ENCODE data around the gene APLP2. TPM values are rescaled to one million over a fixed set of nuclear protein-coding genes. Genes with fewer than 3 reads are reported as not detected.
"Not testable (repeated sequence)": the region's sequence is repeated elsewhere in the genome, so short reads cannot be mapped to it uniquely, and the experiment has no call there.

The APLP2 gene
- total RNA-seq, 6 experiments from 2014 or later, result 333 to 490 (median 458) TPM

- H3K9me3 Mint-ChIP-seq, result no peaks in the 10 kb centered on the region
- no peak overlapping the region for H3K4me3 Mint-ChIP-seq
- no peak overlapping the region for H3K27ac Mint-ChIP-seq
These were observed 19.4 kb downstream of the APLP2 start for GRCh38 chr11:130088919-130089673.

GRCh38 chr11:130089674-130090073, 20.0 kb downstream of the APLP2 start:
- TF ChIP-seq, protein P1, sequence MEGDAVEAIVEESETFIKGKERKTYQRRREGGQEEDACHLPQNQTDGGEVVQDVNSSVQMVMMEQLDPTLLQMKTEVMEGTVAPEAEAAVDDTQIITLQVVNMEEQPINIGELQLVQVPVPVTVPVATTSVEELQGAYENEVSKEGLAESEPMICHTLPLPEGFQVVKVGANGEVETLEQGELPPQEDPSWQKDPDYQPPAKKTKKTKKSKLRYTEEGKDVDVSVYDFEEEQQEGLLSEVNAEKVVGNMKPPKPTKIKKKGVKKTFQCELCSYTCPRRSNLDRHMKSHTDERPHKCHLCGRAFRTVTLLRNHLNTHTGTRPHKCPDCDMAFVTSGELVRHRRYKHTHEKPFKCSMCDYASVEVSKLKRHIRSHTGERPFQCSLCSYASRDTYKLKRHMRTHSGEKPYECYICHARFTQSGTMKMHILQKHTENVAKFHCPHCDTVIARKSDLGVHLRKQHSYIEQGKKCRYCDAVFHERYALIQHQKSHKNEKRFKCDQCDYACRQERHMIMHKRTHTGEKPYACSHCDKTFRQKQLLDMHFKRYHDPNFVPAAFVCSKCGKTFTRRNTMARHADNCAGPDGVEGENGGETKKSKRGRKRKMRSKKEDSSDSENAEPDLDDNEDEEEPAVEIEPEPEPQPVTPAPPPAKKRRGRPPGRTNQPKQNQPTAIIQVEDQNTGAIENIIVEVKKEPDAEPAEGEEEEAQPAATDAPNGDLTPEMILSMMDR (IDR thresholded peaks at IDR 0.05), result no peak
- Mint-ChIP-seq H3K9me3 (no peaks in the 10 kb centered on the region), H3K27me3 (ENCODE audit: insufficient read depth) (no peaks in the 10 kb centered on the region), H3K4me3 (no peak overlapping the region), H3K36me3 (ENCODE audit: low read depth) (peaks cover 19% of the 10 kb centered on the region), H3K27ac (no peak overlapping the region), H3K4me1 (ENCODE audit: low read depth) (peaks cover 32% of the 10 kb centered on the region)
- DNase-seq, result no peak

More at GRCh38 chr11:130088919-130089673, 19.4 kb downstream of the APLP2 start:
- no peak for DNase-seq
- Mint-ChIP-seq H3K36me3 (ENCODE audit: low read depth) (peaks cover 22% of the 10 kb centered on the region), H3K4me1 (ENCODE audit: low read depth) (peaks cover 28% of the 10 kb centered on the region), H3K27me3 (ENCODE audit: insufficient read depth) (no peaks in the 10 kb centered on the region)
- TF ChIP-seq, protein P1 (IDR thresholded peaks at IDR 0.05), result no peak

DNA sequence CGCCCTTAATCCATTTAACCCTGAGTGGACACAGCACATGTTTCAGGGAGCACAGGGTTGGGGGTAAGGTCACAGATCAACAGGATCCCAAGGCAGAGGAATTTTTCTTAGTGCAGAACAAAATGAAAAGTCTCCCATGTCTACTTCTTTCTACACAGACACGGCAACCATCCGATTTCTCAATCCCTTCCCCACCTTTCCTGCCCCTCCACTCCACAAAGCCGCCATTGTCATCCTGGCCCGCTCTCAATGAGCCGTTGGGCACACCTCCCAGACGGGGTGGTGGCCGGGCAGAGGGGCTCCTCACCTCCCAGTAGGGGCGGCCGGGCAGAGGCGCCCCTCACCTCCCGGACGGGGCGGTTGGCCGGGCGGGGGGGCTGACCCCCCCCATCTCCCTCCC, 20.8 kb downstream of the APLP2 start:
- Mint-ChIP-seq H3K36me3 (ENCODE audit: low read depth) (peaks cover 22% of the 10 kb centered on the region), H3K4me1 (ENCODE audit: low read depth) (peaks cover 39% of the 10 kb centered on the region)
- H3K27me3 Mint-ChIP-seq (ENCODE audit: insufficient read depth); H3K9me3 Mint-ChIP-seq; H3K4me3 Mint-ChIP-seq; DNase-seq; H3K27ac Mint-ChIP-seq: not testable (repeated sequence)

DNA sequence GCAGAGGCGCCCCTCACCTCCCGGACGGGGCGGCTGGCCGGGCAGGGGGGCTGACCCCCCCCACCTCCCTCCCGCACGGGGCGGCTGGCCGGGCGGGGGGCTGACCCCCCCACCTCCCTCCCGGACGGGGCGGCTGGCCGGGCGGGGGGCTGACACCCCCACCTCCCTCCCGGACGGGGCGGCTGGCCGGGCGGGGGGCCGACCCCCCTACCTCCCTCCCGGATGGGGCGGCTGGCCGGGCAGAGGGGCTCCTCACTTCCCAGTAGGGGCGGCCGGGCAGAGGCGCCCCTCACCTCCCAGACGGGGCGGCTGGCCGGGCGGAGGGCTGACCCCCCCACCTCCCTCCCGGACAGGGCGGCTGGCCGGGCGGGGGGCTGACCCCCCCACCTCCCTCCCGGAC, 21.5 kb downstream of the APLP2 start:
- H3K4me3 Mint-ChIP-seq; H3K9me3 Mint-ChIP-seq; DNase-seq; H3K27ac Mint-ChIP-seq; H3K27me3 Mint-ChIP-seq (ENCODE audit: insufficient read depth): not testable (repeated sequence)
- Mint-ChIP-seq H3K4me1 (ENCODE audit: low read depth) (peaks cover 39% of the 10 kb centered on the region), H3K36me3 (ENCODE audit: low read depth) (peaks cover 22% of the 10 kb centered on the region)

DNA sequence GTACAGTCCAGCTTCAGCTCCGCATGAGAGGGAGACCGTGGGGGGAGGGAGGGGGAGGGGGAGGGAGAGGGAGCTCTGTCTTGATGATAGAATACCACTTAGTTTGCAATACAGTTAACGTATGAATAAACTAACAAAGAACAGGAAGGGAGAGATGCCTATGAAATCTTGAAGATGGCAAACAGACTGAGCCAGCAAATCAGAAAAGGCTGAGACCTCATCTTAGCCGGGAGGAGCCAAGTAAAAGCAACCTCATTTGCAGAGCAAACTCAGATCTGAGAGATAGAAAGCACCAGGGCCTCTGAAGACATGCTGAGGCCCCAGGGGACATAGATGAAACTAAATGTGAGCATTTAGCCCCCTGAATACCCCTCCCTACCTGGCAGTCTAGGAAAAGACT, 23.0 kb downstream of the APLP2 start:
- 0 out of 2 replicates have a peak, but pooled peaks cover 2% of the 10 kb centered on the region for H3K27me3 Mint-ChIP-seq (ENCODE audit: insufficient read depth)

DNA sequence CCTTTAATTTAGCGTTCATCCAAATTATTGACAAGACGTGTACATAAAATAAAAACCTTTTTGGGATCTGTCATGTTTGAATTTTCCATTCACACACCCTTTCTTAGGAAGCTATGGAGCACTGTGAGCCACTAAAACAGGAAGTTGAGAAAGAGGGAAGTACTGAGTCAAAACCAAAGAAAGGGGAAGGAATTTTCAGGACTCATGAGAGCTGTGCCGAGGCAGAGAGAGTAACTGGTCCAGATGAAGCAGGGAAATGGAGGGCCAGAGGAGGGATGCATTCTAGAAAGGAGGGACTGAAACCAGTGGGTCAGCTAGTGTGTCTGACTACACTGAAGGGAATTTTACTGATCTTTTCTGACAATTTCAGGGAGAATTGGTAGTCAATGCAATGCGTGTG, 24.9 kb downstream of the APLP2 start:
- Mint-ChIP-seq H3K4me3 (no peak overlapping the region), H3K9me3 (no peaks in the 10 kb centered on the region), H3K4me1 (ENCODE audit: low read depth) (peaks cover 24% of the 10 kb centered on the region), H3K27ac (no peak overlapping the region), H3K27me3 (ENCODE audit: insufficient read depth) (peaks cover 8% of the 10 kb centered on the region; the same call in 1 of the 2 replicates), H3K36me3 (ENCODE audit: low read depth) (peaks cover 24% of the 10 kb centered on the region)
- TF ChIP-seq, protein P1 (IDR thresholded peaks at IDR 0.05), result no peak
- no peak for DNase-seq

More for the DNA sequence above, 23.0 kb downstream of the APLP2 start:
- Mint-ChIP-seq H3K36me3 (ENCODE audit: low read depth) (peaks cover 22% of the 10 kb centered on the region), H3K4me3 (no peak overlapping the region), H3K4me1 (ENCODE audit: low read depth) (peaks cover 33% of the 10 kb centered on the region), H3K27ac (no peak overlapping the region), H3K9me3 (no peaks in the 10 kb centered on the region)
- no peak for DNase-seq
- TF ChIP-seq, protein P1 (IDR thresholded peaks at IDR 0.05), result no peak

Data from HFFc6 (cell line).